DND-41 (cell line): ENCODE data around the gene PFAS.
A peak's percentile ranks its signal among the peaks of the same experiment; 100 is the strongest.

Experiments used
- ATAC-seq: fragments of 200-7000 bp; cut with Tn5 transposase; 3 replicates; pipeline ENCODE4 v1.9.1; 2021; ENCODE audit warnings: low read depth; ENCODE audit not compliant: insufficient read depth
- DNase-seq: peaks from one replicate; pipeline ENCODE4 v3.0.0-alpha.2; 2020
- H2AFZ ChIP-seq: 2 replicates; pipeline ENCODE4 v1.6.0; 2012; ENCODE audit warnings: low read depth, low read length
- H3K27ac ChIP-seq: 2 replicates; pipeline ENCODE4 v1.5.1; 2012; ENCODE audit warnings: low read length, inconsistent platforms
- H3K27me3 ChIP-seq: fragments of 200-600 bp; sonication (generic); 2 replicates; pipeline ENCODE4 v1.6.0; 2012; ENCODE audit warnings: low read length, mild to moderate bottlenecking, inconsistent platforms; ENCODE audit not compliant: insufficient read depth, poor library complexity
- H3K36me3 ChIP-seq: 2 replicates; pipeline ENCODE4 v1.5.1; 2012; ENCODE audit warnings: low read length, inconsistent platforms; ENCODE audit not compliant: insufficient read depth
- H3K4me1 ChIP-seq: 2 replicates; pipeline ENCODE4 v1.5.1; 2012; ENCODE audit warnings: mild to moderate bottlenecking, low read length; ENCODE audit not compliant: insufficient read depth
- H3K4me2 ChIP-seq: 2 replicates; pipeline ENCODE4 v1.6.0; 2012; ENCODE audit warnings: mild to moderate bottlenecking, moderate library complexity, low read length, inconsistent platforms; ENCODE audit not compliant: insufficient read depth
- H3K4me3 ChIP-seq, 2 experiments: fragments of 200-600 bp in 1 of 2; shearing (Covaris generic) in 1 of 2; 2 replicates each; pipeline ENCODE4 v1.5.1; 2012 to 2016; ENCODE audit warnings: inconsistent platforms in 2 of 2, low read length in 2 of 2, mild to moderate bottlenecking in 2 of 2, low read depth in 1 of 2, moderate library complexity in 1 of 2
- H3K79me2 ChIP-seq: 2 replicates; pipeline ENCODE4 v1.6.0; 2012; ENCODE audit warnings: low read length, inconsistent platforms; ENCODE audit not compliant: insufficient read depth
- H3K9ac ChIP-seq: 2 replicates; pipeline ENCODE4 v1.6.0; 2012; ENCODE audit warnings: low read depth, mild to moderate bottlenecking, inconsistent platforms, low read length, moderate library complexity
- H3K9me3 ChIP-seq: 2 replicates; pipeline ENCODE4 v1.5.1; 2012; ENCODE audit warnings: low read length, moderate library complexity, mild to moderate bottlenecking, inconsistent platforms; ENCODE audit not compliant: insufficient read depth, severe bottlenecking
- H4K20me1 ChIP-seq: 2 replicates; pipeline ENCODE4 v1.6.0; 2012; ENCODE audit warnings: low read length; ENCODE audit not compliant: insufficient read depth
- EZH2 ChIP-seq: IDR thresholded peaks from 3 replicates; pipeline ENCODE4 v1.6.1; 2012; ENCODE audit warnings: borderline replicate concordance, low read depth, mild to moderate bottlenecking, moderate library complexity, low read length, inconsistent platforms; ENCODE audit not compliant: severe bottlenecking
- TF ChIP-seq, protein P1 (sequence below): IDR thresholded peaks from 2 replicates; pipeline ENCODE4 v1.5.1; 2012; ENCODE audit warnings: borderline replicate concordance, low read length, moderate library complexity, mild to moderate bottlenecking; ENCODE audit not compliant: poor library complexity, severe bottlenecking; ENCODE audit errors: extremely low read depth

The PFAS gene

DNA sequence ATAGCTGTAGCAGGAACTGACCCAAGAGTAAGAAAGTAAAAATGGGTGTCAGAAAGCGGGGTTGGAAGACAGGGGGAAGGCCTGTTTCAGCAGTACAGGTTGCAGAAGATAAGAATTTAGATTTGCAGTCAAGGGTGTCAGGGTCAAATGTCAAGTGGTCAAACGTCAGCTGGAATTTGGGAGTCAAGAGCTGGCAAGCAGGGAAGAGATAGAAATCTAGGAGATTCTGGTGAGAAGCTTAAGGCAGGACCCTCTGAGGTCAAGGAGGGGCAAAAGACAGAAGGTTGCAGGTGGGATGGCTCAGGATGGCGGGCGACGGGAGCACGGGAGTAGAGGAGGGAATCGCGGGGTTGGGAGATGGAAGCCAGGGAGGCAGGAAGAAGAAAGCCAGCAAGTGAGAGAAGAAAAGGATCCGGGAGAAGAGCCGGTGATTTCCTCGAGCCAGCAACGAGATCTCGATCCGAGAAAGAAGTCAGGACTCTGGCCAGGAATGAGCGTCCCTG, 45.8 kb downstream of the PFAS start:
- TF ChIP-seq EZH2 = no peak
- TF ChIP-seq, protein P1, sequence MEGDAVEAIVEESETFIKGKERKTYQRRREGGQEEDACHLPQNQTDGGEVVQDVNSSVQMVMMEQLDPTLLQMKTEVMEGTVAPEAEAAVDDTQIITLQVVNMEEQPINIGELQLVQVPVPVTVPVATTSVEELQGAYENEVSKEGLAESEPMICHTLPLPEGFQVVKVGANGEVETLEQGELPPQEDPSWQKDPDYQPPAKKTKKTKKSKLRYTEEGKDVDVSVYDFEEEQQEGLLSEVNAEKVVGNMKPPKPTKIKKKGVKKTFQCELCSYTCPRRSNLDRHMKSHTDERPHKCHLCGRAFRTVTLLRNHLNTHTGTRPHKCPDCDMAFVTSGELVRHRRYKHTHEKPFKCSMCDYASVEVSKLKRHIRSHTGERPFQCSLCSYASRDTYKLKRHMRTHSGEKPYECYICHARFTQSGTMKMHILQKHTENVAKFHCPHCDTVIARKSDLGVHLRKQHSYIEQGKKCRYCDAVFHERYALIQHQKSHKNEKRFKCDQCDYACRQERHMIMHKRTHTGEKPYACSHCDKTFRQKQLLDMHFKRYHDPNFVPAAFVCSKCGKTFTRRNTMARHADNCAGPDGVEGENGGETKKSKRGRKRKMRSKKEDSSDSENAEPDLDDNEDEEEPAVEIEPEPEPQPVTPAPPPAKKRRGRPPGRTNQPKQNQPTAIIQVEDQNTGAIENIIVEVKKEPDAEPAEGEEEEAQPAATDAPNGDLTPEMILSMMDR = no peak
- Histone ChIP-seq H3K9me3 (no peaks in the 10 kb centered on the region), H3K27ac (peak overlapping the region; percentile 95), H3K36me3 (peaks cover 5% of the 10 kb centered on the region), H2AFZ (peak overlapping the region; percentile 87), H3K4me1 (peaks cover 39% of the 10 kb centered on the region), H3K4me2 (peak overlapping the region; percentile 96), H4K20me1 (no peaks in the 10 kb centered on the region), H3K79me2 (peaks cover 17% of the 10 kb centered on the region), H3K9ac (peak overlapping the region; percentile 88), H3K4me3 (peak overlapping the region; percentile 60 to 75; a peak in 3 of 4 replicates), H3K27me3 (no peaks in the 10 kb centered on the region)
- DNase-seq = no peak
- ATAC-seq = peak; percentile 8; the same call in 2 of the 3 replicates

DNA sequence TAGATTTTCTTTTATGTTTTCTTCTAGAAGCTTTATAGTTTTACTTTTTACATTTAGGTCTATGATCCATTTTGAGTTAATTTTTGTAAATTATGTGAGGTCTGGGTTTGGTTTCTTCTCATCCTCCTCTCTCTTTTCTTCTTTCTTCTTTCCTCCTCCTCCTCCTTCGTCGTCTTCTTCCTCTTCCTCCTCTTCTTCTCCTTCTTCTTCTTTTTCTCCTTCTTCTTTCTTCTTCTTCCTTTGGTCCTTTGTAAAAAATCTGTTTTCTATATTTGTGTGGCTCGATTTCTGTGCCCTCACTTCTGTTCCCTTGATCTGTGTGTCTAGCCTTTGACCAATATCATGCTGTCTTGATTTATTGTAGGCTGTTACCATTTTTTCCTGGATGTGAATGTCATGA, 51.1 kb downstream of the PFAS start:
- 0 out of 4 replicates have a peak overlapping the region, but pooled peaks of 1 of the 2 experiments have one; percentile 2 for H3K4me3 ChIP-seq
- no peaks in the 10 kb centered on the region for H3K79me2 ChIP-seq
- H2AFZ ChIP-seq = peak overlapping the region; percentile 41
- ATAC-seq (no peak), DNase-seq (no peak)
- H3K4me2 ChIP-seq = peak overlapping the region; percentile 30; the same call in 1 of the 2 replicates
- H3K9me3 ChIP-seq = no peaks in the 10 kb centered on the region
- TF ChIP-seq, protein P1 = no peak
- no peak for TF ChIP-seq EZH2
- no peaks in the 10 kb centered on the region for H4K20me1 ChIP-seq
- peaks cover 13% of the 10 kb centered on the region for H3K4me1 ChIP-seq
- no peaks in the 10 kb centered on the region for H3K36me3 ChIP-seq
- no peak overlapping the region for H3K9ac ChIP-seq
- no peaks in the 10 kb centered on the region for H3K27me3 ChIP-seq
- H3K27ac ChIP-seq = no peak overlapping the region

DNA sequence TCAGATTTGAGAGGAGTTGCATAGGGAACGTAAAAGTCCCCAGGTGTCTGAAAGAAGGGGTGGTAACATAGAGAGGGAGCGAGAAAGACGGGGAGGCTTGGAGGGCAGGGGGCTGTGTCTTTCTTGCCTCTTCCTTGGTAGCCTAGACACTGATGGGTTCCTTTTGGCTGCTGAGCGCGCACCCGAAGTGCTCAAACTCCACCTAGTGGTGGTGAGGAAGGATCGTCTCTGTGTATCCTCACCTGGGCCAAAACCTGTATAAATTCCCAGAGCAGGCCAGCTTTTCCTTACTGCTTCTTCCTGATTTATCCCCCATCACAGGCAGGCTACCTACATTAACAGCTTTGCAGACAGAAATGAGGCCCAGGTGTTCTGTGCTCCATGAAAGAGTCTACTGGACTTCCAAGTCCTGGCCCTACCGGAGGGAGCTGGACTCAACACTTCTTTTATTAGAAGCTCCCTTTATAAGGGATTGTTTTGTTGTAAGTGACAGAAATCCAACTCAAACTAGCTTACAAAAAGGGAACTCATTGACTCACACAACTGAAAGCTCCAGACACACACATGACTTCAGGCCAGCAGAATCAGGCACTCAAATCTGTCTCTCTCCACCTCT, 51.6 kb downstream of the PFAS start:
- Histone ChIP-seq H2AFZ (peak overlapping the region; percentile 41), H3K4me3 (0 out of 4 replicates have a peak overlapping the region, but pooled peaks of 1 of the 2 experiments have one; percentile 2), H3K9ac (no peak overlapping the region), H4K20me1 (no peaks in the 10 kb centered on the region), H3K4me1 (peaks cover 13% of the 10 kb centered on the region), H3K27me3 (no peaks in the 10 kb centered on the region), H3K4me2 (peak overlapping the region; percentile 30), H3K79me2 (no peaks in the 10 kb centered on the region), H3K9me3 (no peaks in the 10 kb centered on the region), H3K36me3 (no peaks in the 10 kb centered on the region), H3K27ac (no peak overlapping the region)
- ATAC-seq (peak; percentile 96), DNase-seq (peak; percentile 72)
- TF ChIP-seq EZH2 = no peak
- TF ChIP-seq, protein P1 = peak; percentile 95
